Colon (tissue), 2 donors: ENCODE results near the gene CCDC88C.

Experiments
- FAIRE-seq: peaks from 2 replicates; lab custom pipeline; 2012; peaks lifted over from hg19 to GRCh38; lab: Jason Lieb, UNC
- donor health status: control.
- donor health status: control.

Gene CCDC88C

GRCh38 chr14:91348845-91349465, 68.7 kb downstream of the CCDC88C start:
- no peak for FAIRE-seq

GRCh38 chr14:91346838-91347173, 70.8 kb downstream of the CCDC88C start:
- no peak for FAIRE-seq

GRCh38 chr14:91344096-91344495, 73.5 kb downstream of the CCDC88C start:
- FAIRE-seq: no peak

GRCh38 chr14:91343051-91343450, 74.6 kb downstream of the CCDC88C start:
- no peak for FAIRE-seq

GRCh38 chr14:91342206-91342760, 75.3 kb downstream of the CCDC88C start:
- no peak for FAIRE-seq

- FAIRE-seq: no peak
These were observed 75.9 kb downstream of the CCDC88C start for GRCh38 chr14:91341751-91342154.

- FAIRE-seq: no peak
These were observed 76.3 kb downstream of the CCDC88C start for GRCh38 chr14:91341334-91341733.

- FAIRE-seq: no peak
These were observed 77.8 kb downstream of the CCDC88C start for GRCh38 chr14:91339671-91340369.

GRCh38 chr14:91339076-91339475, 78.5 kb downstream of the CCDC88C start:
- FAIRE-seq: no peak

GRCh38 chr14:91338379-91338778, 79.2 kb downstream of the CCDC88C start:
- FAIRE-seq: no peak

GRCh38 chr14:91337699-91338335, 79.8 kb downstream of the CCDC88C start:
- no peak for FAIRE-seq

GRCh38 chr14:91336093-91336450, 81.5 kb downstream of the CCDC88C start:
- no peak for FAIRE-seq

GRCh38 chr14:91335191-91336092, 82.2 kb downstream of the CCDC88C start:
- no peak for FAIRE-seq

GRCh38 chr14:91333650-91334039, 84.0 kb downstream of the CCDC88C start:
- FAIRE-seq: no peak

- no peak for FAIRE-seq
These were observed 84.5 kb downstream of the CCDC88C start for GRCh38 chr14:91332986-91333649.

- no peak for FAIRE-seq
These were observed 85.2 kb downstream of the CCDC88C start for GRCh38 chr14:91332171-91332985.

- no peak for FAIRE-seq
These were observed 85.9 kb downstream of the CCDC88C start for GRCh38 chr14:91331721-91332120.

GRCh38 chr14:91330856-91331255, 86.8 kb downstream of the CCDC88C start:
- FAIRE-seq: no peak

- no peak for FAIRE-seq
These were observed 87.4 kb downstream of the CCDC88C start for GRCh38 chr14:91330096-91330696.

GRCh38 chr14:91329486-91330014, 88.1 kb downstream of the CCDC88C start:
- FAIRE-seq: no peak
